T-helper 22 cell (primary cell): ENCODE results near the gene CXorf65.

Source experiments
- DNase-seq: peaks from one replicate; pipeline ENCODE4 v3.0.0-alpha.2; 2020; ENCODE audit warnings: low read depth

The CXorf65 gene

GRCh38 chrX:71105628-71106027 is 912 bp downstream of the CXorf65 start:
- no peak for DNase-seq

GRCh38 chrX:71103110-71103983 is 3.2 kb downstream of the CXorf65 start:
- DNase-seq, result peak; percentile 42

GRCh38 chrX:71102292-71102691 is 4.2 kb downstream of the CXorf65 start:
- no peak for DNase-seq

- DNase-seq, result no peak
Observed at GRCh38 chrX:71100581-71101505, 5.7 kb downstream of the CXorf65 start.

- DNase-seq, result no peak
Observed at GRCh38 chrX:71099736-71100135, 6.8 kb downstream of the CXorf65 start.

- no peak for DNase-seq
Observed at GRCh38 chrX:71098951-71099506, 7.5 kb downstream of the CXorf65 start.

GRCh38 chrX:71098302-71098701 is 8.2 kb downstream of the CXorf65 start:
- DNase-seq, result peak; percentile 72

- DNase-seq, result no peak
Observed at GRCh38 chrX:71096760-71097032, 9.8 kb downstream of the CXorf65 start.

- DNase-seq, result no peak
Observed at GRCh38 chrX:71095981-71096759, 10.4 kb downstream of the CXorf65 start.

GRCh38 chrX:71095555-71095980 is 11.0 kb downstream of the CXorf65 start, which contains the start of gene FOXO4:
Gene FOXO4, plus strand, starts transcription at chrX:71095851. Its CDS starts 678 bp downstream, at chrX:71096529.
- DNase-seq, result peak; percentile 89

GRCh38 chrX:71095033-71095432 is 11.5 kb downstream of the CXorf65 start:
- DNase-seq, result no peak

GRCh38 chrX:71091263-71091662 is 15.3 kb downstream of the CXorf65 start:
- no peak for DNase-seq

- DNase-seq, result no peak
Observed at GRCh38 chrX:71085900-71086299, 20.6 kb downstream of the CXorf65 start.

GRCh38 chrX:71082822-71083221 is 23.7 kb downstream of the CXorf65 start:
- no peak for DNase-seq

GRCh38 chrX:71082124-71082647 is 24.4 kb downstream of the CXorf65 start:
- no peak for DNase-seq

GRCh38 chrX:71081330-71082123 is 25.0 kb downstream of the CXorf65 start:
- no peak for DNase-seq

GRCh38 chrX:71070531-71070930 is 36.0 kb downstream of the CXorf65 start:
- DNase-seq, result no peak

- peak; percentile 80 for DNase-seq
Observed at GRCh38 chrX:71068044-71068918, 38.3 kb downstream of the CXorf65 start, which contains the start of gene SNX12. Gene SNX12, minus strand, starts transcription at chrX:71068334. Its CDS starts 28 bp downstream, at chrX:71068306.

GRCh38 chrX:71067712-71068043 is 38.9 kb downstream of the CXorf65 start:
- DNase-seq, result no peak

- DNase-seq, result no peak
Observed at GRCh38 chrX:71067089-71067488, 39.5 kb downstream of the CXorf65 start.
